Measurements from ENCODE around the gene PID1.
"Not testable (repeated sequence)": the region's sequence is repeated elsewhere in the genome, so short reads cannot be mapped to it uniquely, and the experiment has no call there.

PID1 gene

GRCh38 chr2:229195346-229195947 is 75.6 kb downstream of the PID1 start:
- no peak overlapping the region for H2AFZ ChIP-seq (ENCODE audit: low read length)
- no peak for DNase-seq
- H3K79me2 ChIP-seq (ENCODE audit: low read length): no peaks in the 10 kb centered on the region
- no peak overlapping the region for H3K27ac ChIP-seq (ENCODE audit: low read length)
- H4K20me1 ChIP-seq (ENCODE audit: insufficient read depth, low read length): no peaks in the 10 kb centered on the region
- no peaks in the 10 kb centered on the region for H3K36me3 ChIP-seq (replicated peaks; ENCODE audit: insufficient read depth, low read length)
- no peak overlapping the region for H3K9ac ChIP-seq (ENCODE audit: low read length)
- H3K27me3 ChIP-seq (replicated peaks; ENCODE audit: insufficient read depth, low read length): no peaks in the 10 kb centered on the region
- no peak overlapping the region for H3K4me2 ChIP-seq (ENCODE audit: low read depth, low read length)
- H3F3A ChIP-seq (ENCODE audit: insufficient read depth, low read length): no peaks in the 10 kb centered on the region
- no peaks in the 10 kb centered on the region for H3K9me2 ChIP-seq (replicated peaks; ENCODE audit: insufficient read depth, low read length)
- no peak overlapping the region for H3K4me3 ChIP-seq (ENCODE audit: low read length)
- H3K9me3 ChIP-seq (replicated peaks; ENCODE audit: insufficient read depth, low read length): no peaks in the 10 kb centered on the region
- TF ChIP-seq CTCF (IDR thresholded peaks at IDR 0.05; ENCODE audit: low read length): no peak
- no peak for TF ChIP-seq EZH2phosphoT487 (IDR thresholded peaks at IDR 0.05; ENCODE audit: low read length)
- TF ChIP-seq EZH2 (optimal IDR thresholded peaks at IDR 0.05; ENCODE audit: low read depth, low read length): no peak
- no peaks in the 10 kb centered on the region for H3K4me1 ChIP-seq (ENCODE audit: low read length)

GRCh38 chr2:229193281-229193680 is 77.8 kb downstream of the PID1 start:
- DNase-seq: no peak
- TF ChIP-seq EZH2 (optimal IDR thresholded peaks at IDR 0.05; ENCODE audit: low read depth, low read length): no peak

GRCh38 chr2:229191413-229191812 is 79.7 kb downstream of the PID1 start:
- Histone ChIP-seq H3K4me2 (ENCODE audit: low read depth, low read length) (no peak overlapping the region), H3K79me2 (ENCODE audit: low read length) (no peaks in the 10 kb centered on the region), H3K4me1 (ENCODE audit: low read length) (no peaks in the 10 kb centered on the region), H3K9me3 (replicated peaks; ENCODE audit: insufficient read depth, low read length) (no peaks in the 10 kb centered on the region), H3K9ac (ENCODE audit: low read length) (no peak overlapping the region), H3K27me3 (replicated peaks; ENCODE audit: insufficient read depth, low read length) (no peaks in the 10 kb centered on the region), H3F3A (ENCODE audit: insufficient read depth, low read length) (no peaks in the 10 kb centered on the region), H3K4me3 (ENCODE audit: low read length) (no peak overlapping the region), H4K20me1 (ENCODE audit: insufficient read depth, low read length) (no peaks in the 10 kb centered on the region), H3K9me2 (replicated peaks; ENCODE audit: insufficient read depth, low read length) (no peaks in the 10 kb centered on the region), H2AFZ (ENCODE audit: low read length) (no peak overlapping the region), H3K27ac (ENCODE audit: low read length) (no peak overlapping the region), H3K36me3 (replicated peaks; ENCODE audit: insufficient read depth, low read length) (no peaks in the 10 kb centered on the region)
- no peak for TF ChIP-seq EZH2 (optimal IDR thresholded peaks at IDR 0.05; ENCODE audit: low read depth, low read length)
- no peak for DNase-seq

More at GRCh38 chr2:229193281-229193680, 77.8 kb downstream of the PID1 start:
- Histone ChIP-seq H3K36me3 (replicated peaks; ENCODE audit: insufficient read depth, low read length) (no peaks in the 10 kb centered on the region), H3K9me2 (replicated peaks; ENCODE audit: insufficient read depth, low read length) (no peaks in the 10 kb centered on the region), H2AFZ (ENCODE audit: low read length) (no peak overlapping the region), H3K27ac (ENCODE audit: low read length) (no peak overlapping the region), H3K4me1 (ENCODE audit: low read length) (no peaks in the 10 kb centered on the region), H3F3A (ENCODE audit: insufficient read depth, low read length) (no peaks in the 10 kb centered on the region), H3K4me2 (ENCODE audit: low read depth, low read length) (no peak overlapping the region), H3K9me3 (replicated peaks; ENCODE audit: insufficient read depth, low read length) (no peaks in the 10 kb centered on the region), H4K20me1 (ENCODE audit: insufficient read depth, low read length) (no peaks in the 10 kb centered on the region), H3K27me3 (replicated peaks; ENCODE audit: insufficient read depth, low read length) (no peaks in the 10 kb centered on the region), H3K9ac (ENCODE audit: low read length) (no peak overlapping the region), H3K4me3 (ENCODE audit: low read length) (no peak overlapping the region), H3K79me2 (ENCODE audit: low read length) (no peaks in the 10 kb centered on the region)

GRCh38 chr2:229187123-229187522 is 84.0 kb downstream of the PID1 start:
- not testable (repeated sequence) for H3K9ac ChIP-seq (ENCODE audit: low read length); H3F3A ChIP-seq (ENCODE audit: insufficient read depth, low read length); DNase-seq; H3K4me2 ChIP-seq (ENCODE audit: low read depth, low read length); H3K9me2 ChIP-seq (replicated peaks; ENCODE audit: insufficient read depth, low read length); H3K36me3 ChIP-seq (replicated peaks; ENCODE audit: insufficient read depth, low read length); H3K79me2 ChIP-seq (ENCODE audit: low read length); H3K4me3 ChIP-seq (ENCODE audit: low read length); H3K9me3 ChIP-seq (replicated peaks; ENCODE audit: insufficient read depth, low read length); H3K27me3 ChIP-seq (replicated peaks; ENCODE audit: insufficient read depth, low read length); H4K20me1 ChIP-seq (ENCODE audit: insufficient read depth, low read length); H2AFZ ChIP-seq (ENCODE audit: low read length); H3K4me1 ChIP-seq (ENCODE audit: low read length); H3K27ac ChIP-seq (ENCODE audit: low read length)

- no peak overlapping the region for H3K4me3 ChIP-seq (ENCODE audit: low read length)
- no peaks in the 10 kb centered on the region for H3K27me3 ChIP-seq (replicated peaks; ENCODE audit: insufficient read depth, low read length)
- no peaks in the 10 kb centered on the region for H3K9me2 ChIP-seq (replicated peaks; ENCODE audit: insufficient read depth, low read length)
- H3K4me1 ChIP-seq (ENCODE audit: low read length): no peaks in the 10 kb centered on the region
- no peaks in the 10 kb centered on the region for H4K20me1 ChIP-seq (ENCODE audit: insufficient read depth, low read length)
- no peak for DNase-seq
- TF ChIP-seq EZH2 (optimal IDR thresholded peaks at IDR 0.05; ENCODE audit: low read depth, low read length) (no peak), EZH2phosphoT487 (IDR thresholded peaks at IDR 0.05; ENCODE audit: low read length) (no peak), CTCF (IDR thresholded peaks at IDR 0.05; ENCODE audit: low read length) (no peak)
- H3F3A ChIP-seq (ENCODE audit: insufficient read depth, low read length): no peaks in the 10 kb centered on the region
- no peaks in the 10 kb centered on the region for H3K36me3 ChIP-seq (replicated peaks; ENCODE audit: insufficient read depth, low read length)
- no peaks in the 10 kb centered on the region for H3K9me3 ChIP-seq (replicated peaks; ENCODE audit: insufficient read depth, low read length)
- no peak overlapping the region for H3K4me2 ChIP-seq (ENCODE audit: low read depth, low read length)
- H2AFZ ChIP-seq (ENCODE audit: low read length): no peak overlapping the region
- H3K79me2 ChIP-seq (ENCODE audit: low read length): no peaks in the 10 kb centered on the region
- no peak overlapping the region for H3K9ac ChIP-seq (ENCODE audit: low read length)
- H3K27ac ChIP-seq (ENCODE audit: low read length): no peak overlapping the region
Measured at GRCh38 chr2:229181641-229182040, 89.4 kb downstream of the PID1 start.
